Transverse colon (tissue), 4 donors: ENCODE data around the gene DPAGT1. TPM values are rescaled to one million over a fixed set of nuclear protein-coding genes. Genes with fewer than 3 reads are reported as not detected.

Experiments
- DNase-seq: peaks from one replicate; pipeline ENCODE4 v3.0.0-alpha.2; 2019
- H3K27ac ChIP-seq, 4 donors: fragments of 200-600 bp; sonication (generic); 2 replicates each; pipeline ENCODE4 v1.5.1; 2016 to 2018; ENCODE audit warnings: inconsistent platforms in 4 of 4
- H3K27me3 ChIP-seq: fragments of 200-600 bp; sonication (generic); 2 replicates; pipeline ENCODE4 v1.5.1; 2017; ENCODE audit warnings: inconsistent platforms
- H3K36me3 ChIP-seq, 4 donors: fragments of 200-600 bp; sonication (generic); 2 replicates each; pipeline ENCODE4 v1.5.1; 2017 to 2019; ENCODE audit warnings: inconsistent platforms in 4 of 4
- H3K4me1 ChIP-seq, 4 donors: fragments of 200-600 bp; sonication (generic); 2 replicates each; pipeline ENCODE4 v1.5.1; 2017 to 2020; ENCODE audit warnings: inconsistent platforms in 4 of 4
- H3K4me3 ChIP-seq, 4 donors: fragments of 200-600 bp; sonication (generic); 1 replicate in 1 of 4; 2 replicates in 3 of 4; pipeline versions ENCODE4 v1.5.1 to v1.6.1; 2017 to 2019; ENCODE audit warnings: inconsistent platforms in 4 of 4
- H3K9me3 ChIP-seq, 2 donors: fragments of 200-600 bp; sonication (generic); 2 replicates each; pipeline ENCODE4 v1.5.1; 2017 to 2019; ENCODE audit warnings: inconsistent platforms in 2 of 2
- EP300 ChIP-seq: sonication (generic); formaldehyde crosslinking; IDR thresholded peaks from one replicate; pipeline ENCODE4 v1.6.1; 2017; ENCODE audit warnings: antibody characterized with exemption, low read depth
- POLR2A ChIP-seq: fragments of 450-650 bp; IDR thresholded peaks from one replicate; pipeline ENCODE4 v1.6.1; 2016; ENCODE audit warnings: antibody characterized with exemption, mild to moderate bottlenecking, moderate library complexity
- POLR2AphosphoS5 ChIP-seq, 3 donors: sonication (generic); formaldehyde crosslinking; IDR thresholded peaks; one replicate each; pipeline ENCODE4 v1.6.1; 2016; ENCODE audit warnings: antibody characterized with exemption in 3 of 3
- WGBS, 2 donors: methylation state at CpG; one replicate each; pipeline ENCODE4 v1.1.5; 2018; ENCODE audit warnings: low coverage in 1 of 2; 5-methylcytosine and 5-hydroxymethylcytosine counted together
- in situ Hi-C, 4 donors: fragments of 200-750 bp; cut with MboI; loops; one replicate each; pipeline versions ENCODE4 v1.15.0 to v1.15.1; 2017; ENCODE audit warnings: low sequenced_read_pairs in 3 of 4, low pct_ligation_motif_present in 1 of 4, low pct_unique_long_range_greater_than_20kb in 1 of 4
- intact Hi-C: fragments of 100-400 bp; cut with DNase I; formaldehyde crosslinking; loops from one replicate; pipeline ENCODE4 v1.15.1; 2023; ENCODE audit warnings: low total_unique reads
- total RNA-seq, 4 donors: library from RNA; depleted of rRNA; stranded (reverse); fragments of >200 nt; gene quantifications; one replicate each; pipeline ENCODE4 v1.1.0, GENCODE V29; 2016
- TF ChIP-seq, protein P1 (sequence below), 5 experiments: fragments of 200-600 bp in 3 of 5; fragments of 450-650 bp in 2 of 5; sonication (generic) in 3 of 5; IDR thresholded peaks; 1 replicate in 2 of 5; 2 replicates in 3 of 5; pipeline ENCODE4 v1.5.1; 2016 to 2017; ENCODE audit warnings: antibody characterized with exemption in 5 of 5, inconsistent platforms in 3 of 5, mild to moderate bottlenecking in 2 of 5, moderate library complexity in 1 of 5

DPAGT1 gene
- total RNA-seq, 4 donors from 2014 or later, result 4.5 to 63.9 (median 26.3) TPM

DNA sequence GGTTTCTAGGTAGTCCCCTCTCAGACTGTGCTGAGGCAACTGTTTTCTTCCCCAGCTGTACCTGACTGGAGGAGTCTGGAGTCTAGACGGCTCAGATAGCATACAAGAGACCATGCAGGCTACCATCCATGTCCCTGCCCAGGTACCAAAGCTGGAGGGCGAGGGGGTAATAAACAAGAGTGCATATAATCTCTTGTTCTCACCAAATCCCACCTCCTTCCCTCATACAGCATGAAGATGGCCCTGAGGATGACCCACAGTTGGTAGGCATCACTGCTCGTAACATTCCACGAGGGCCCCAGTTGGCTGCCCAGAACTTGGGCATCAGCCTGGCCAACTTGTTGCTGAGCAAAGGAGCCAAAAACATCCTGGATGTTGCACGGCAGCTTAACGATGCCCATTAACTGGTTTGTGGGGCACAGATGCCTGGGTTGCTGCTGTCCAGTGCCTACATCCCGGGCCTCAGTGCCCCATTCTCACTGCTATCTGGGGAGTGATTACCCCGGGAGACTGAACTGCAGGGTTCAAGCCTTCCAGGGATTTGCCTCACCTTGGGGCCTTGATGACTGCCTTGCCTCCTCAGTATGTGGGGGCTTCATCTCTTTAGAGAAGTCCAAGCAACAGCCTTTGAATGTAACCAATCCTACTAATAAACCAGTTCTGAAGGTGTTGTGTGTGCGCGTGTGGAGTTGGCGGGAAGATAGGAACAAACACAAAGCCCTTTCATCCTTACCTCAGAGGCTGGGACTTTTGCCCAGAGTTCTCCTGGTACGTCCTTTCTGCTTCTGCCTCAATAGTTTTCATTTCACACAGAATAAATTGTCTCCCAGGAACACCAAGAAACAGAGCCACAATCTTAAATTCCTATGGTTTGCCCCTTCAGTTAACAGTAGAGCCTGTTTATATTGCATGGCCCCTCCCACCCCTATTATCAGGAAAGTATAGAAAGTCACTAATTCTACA lies 8.5 kb downstream of the DPAGT1 start:
- DNase-seq, result no peak
- H3K27me3 ChIP-seq, result no peaks in the 10 kb centered on the region
- in situ Hi-C loops (no loop called here), intact Hi-C loops (no loop called here)
- peak overlapping the region in 2 of 4 donors; percentile 75 to 92 for H3K4me3 ChIP-seq
- H3K4me1 ChIP-seq, result peaks cover 18 to 27% (median 20%) of the 10 kb centered on the region in 4 donors
- H3K36me3 ChIP-seq, result peaks cover 0 to 7% (median 1%) of the 10 kb centered on the region in 4 donors
- WGBS, 2 donors, result 30% methylated on average over 12 of the region's 12 CpGs; no CpG with 5 or more reads in 1 of the 2 donors
- no peaks in the 10 kb centered on the region for H3K9me3 ChIP-seq
- no peak for TF ChIP-seq POLR2A
- no peak for TF ChIP-seq POLR2AphosphoS5 (IDR thresholded peaks at IDR 0.05)
- TF ChIP-seq, protein P1, sequence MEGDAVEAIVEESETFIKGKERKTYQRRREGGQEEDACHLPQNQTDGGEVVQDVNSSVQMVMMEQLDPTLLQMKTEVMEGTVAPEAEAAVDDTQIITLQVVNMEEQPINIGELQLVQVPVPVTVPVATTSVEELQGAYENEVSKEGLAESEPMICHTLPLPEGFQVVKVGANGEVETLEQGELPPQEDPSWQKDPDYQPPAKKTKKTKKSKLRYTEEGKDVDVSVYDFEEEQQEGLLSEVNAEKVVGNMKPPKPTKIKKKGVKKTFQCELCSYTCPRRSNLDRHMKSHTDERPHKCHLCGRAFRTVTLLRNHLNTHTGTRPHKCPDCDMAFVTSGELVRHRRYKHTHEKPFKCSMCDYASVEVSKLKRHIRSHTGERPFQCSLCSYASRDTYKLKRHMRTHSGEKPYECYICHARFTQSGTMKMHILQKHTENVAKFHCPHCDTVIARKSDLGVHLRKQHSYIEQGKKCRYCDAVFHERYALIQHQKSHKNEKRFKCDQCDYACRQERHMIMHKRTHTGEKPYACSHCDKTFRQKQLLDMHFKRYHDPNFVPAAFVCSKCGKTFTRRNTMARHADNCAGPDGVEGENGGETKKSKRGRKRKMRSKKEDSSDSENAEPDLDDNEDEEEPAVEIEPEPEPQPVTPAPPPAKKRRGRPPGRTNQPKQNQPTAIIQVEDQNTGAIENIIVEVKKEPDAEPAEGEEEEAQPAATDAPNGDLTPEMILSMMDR (IDR thresholded peaks at IDR 0.05), result no peak
- TF ChIP-seq EP300, result no peak
- peak overlapping the region; percentile 94 to 97 (median 96) for H3K27ac ChIP-seq

DNA sequence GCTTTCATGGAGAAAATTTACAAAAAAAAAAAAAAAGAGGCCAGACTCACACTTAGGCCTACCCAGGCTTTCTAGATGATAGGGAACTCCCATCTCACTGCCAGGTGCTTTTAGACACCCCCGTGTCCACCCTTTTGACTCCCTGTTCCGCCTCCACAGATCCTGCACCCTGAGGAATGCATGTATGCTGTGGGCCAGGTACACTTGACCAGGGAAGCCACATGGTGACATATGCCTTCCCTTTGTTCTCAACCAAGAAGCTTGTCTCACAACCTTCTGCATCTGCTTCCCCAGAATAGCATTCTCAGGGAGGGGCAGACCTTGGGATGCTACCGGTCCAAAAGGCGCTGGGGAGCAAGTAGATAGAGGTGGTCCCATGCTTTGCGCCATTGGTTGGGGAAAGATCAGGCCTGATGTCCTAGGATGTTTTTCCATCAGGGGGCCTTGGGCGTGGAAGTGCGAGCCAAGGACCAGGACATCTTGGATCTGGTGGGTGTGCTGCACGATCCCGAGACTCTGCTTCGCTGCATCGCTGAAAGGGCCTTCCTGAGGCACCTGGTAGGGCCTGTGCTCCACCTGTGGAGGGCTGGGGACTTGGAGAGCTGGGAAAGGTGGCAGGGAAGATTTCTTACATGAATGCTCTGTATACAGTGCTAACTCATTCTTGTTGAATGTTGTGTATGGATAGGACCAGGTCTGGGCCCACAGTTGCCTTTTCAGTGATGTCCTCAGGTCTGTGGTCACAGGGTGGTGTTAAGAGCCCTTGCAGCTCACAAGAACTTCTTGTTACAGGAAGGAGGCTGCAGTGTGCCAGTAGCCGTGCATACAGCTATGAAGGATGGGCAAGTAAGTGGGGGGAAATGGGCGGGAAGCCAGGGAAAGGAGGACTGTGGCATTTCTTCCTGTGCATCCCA lies 9.4 kb downstream of the DPAGT1 start:
- Histone ChIP-seq H3K9me3 (no peaks in the 10 kb centered on the region), H3K27ac (peak overlapping the region in 2 of 4 donors; percentile 97), H3K27me3 (no peaks in the 10 kb centered on the region), H3K36me3 (no peaks in the 10 kb centered on the region), H3K4me1 (peaks cover 18 to 27% (median 20%) of the 10 kb centered on the region in 4 donors), H3K4me3 (no peak overlapping the region)
- no peak for TF ChIP-seq POLR2A
- TF ChIP-seq, protein P1 (IDR thresholded peaks at IDR 0.05), result no peak
- TF ChIP-seq POLR2AphosphoS5 (IDR thresholded peaks at IDR 0.05), result no peak
- TF ChIP-seq EP300, result no peak
- in situ Hi-C loops, result no loop called here
- intact Hi-C loops, result no loop called here
- WGBS, 2 donors, result 79 to 84% methylated on average over 2 to 13 of the region's 13 CpGs
- no peak for DNase-seq

DNA sequence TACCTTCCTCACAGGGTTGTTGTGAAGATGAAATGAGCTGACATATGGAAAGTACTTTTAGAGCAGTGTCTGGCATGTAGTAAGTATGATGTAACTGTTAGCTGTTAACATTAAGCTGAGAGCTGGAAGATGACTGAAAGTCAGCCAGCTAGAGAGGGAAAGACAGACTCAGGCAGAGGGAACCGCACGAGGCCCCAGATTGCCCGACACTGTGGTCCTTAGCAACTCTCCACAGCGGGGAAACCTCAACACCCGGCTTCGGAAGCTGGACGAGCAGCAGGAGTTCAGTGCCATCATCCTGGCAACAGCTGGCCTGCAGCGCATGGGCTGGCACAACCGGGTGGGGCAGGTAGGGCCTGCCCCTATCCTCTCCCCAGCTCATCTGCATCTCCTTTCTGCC lies 10.5 kb downstream of the DPAGT1 start:
- Histone ChIP-seq H3K27me3 (no peaks in the 10 kb centered on the region), H3K4me1 (peaks cover 19 to 28% (median 21%) of the 10 kb centered on the region in 4 donors), H3K27ac (no peak overlapping the region), H3K4me3 (no peak overlapping the region), H3K9me3 (no peaks in the 10 kb centered on the region), H3K36me3 (no peaks in the 10 kb centered on the region)
- intact Hi-C loops, result no loop called here
- TF ChIP-seq POLR2AphosphoS5 (IDR thresholded peaks at IDR 0.05), result no peak
- TF ChIP-seq, protein P1 (IDR thresholded peaks at IDR 0.05), result no peak
- TF ChIP-seq POLR2A, result no peak
- TF ChIP-seq EP300, result no peak
- DNase-seq, result no peak
- 73% methylated on average over 9 of the region's 9 CpGs; no CpG with 5 or more reads in 1 of the 2 donors for WGBS, 2 donors
- in situ Hi-C loops, result no loop called here

DNA sequence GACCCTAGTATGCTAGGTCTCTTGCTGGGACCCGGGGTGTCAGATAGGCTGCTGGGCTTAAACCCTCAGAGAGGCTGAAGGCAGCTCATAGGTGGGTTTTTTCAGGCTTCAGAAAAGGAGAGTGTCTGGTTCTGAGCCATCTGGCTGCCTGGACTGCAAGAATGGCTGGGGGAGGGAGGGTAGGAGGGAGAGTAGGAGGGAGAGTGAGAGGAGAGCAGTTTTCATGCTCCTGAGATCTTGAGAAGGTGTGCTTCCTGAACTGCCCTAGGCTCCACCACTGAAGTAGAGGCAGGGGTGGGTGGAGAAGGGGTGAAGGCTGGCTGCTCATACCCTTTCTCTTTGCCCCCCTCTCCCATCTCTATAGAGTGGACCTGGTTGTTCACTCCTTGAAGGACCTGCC lies 12.3 kb downstream of the DPAGT1 start:
- H3K27ac ChIP-seq, result no peak overlapping the region
- H3K36me3 ChIP-seq, result no peaks in the 10 kb centered on the region
- in situ Hi-C loops, result no loop called here
- 80 to 94% methylated on average over 1 of the region's 1 CpG for WGBS, 2 donors
- intact Hi-C loops, result no loop called here
- H3K9me3 ChIP-seq, result no peaks in the 10 kb centered on the region
- peaks cover 26 to 33% (median 27%) of the 10 kb centered on the region in 4 donors for H3K4me1 ChIP-seq
- TF ChIP-seq POLR2AphosphoS5 (IDR thresholded peaks at IDR 0.05) (no peak), EP300 (no peak), POLR2A (no peak)
- TF ChIP-seq, protein P1 (IDR thresholded peaks at IDR 0.05), result no peak
- no peak overlapping the region for H3K4me3 ChIP-seq
- H3K27me3 ChIP-seq, result no peaks in the 10 kb centered on the region
- DNase-seq, result no peak
